Hepatocyte (in vitro differentiated cells): Measurements from ENCODE around the gene CRYBG2. TPM values are rescaled to one million over a fixed set of nuclear protein-coding genes. Genes with fewer than 3 reads are reported as not detected.

Experiments used
- DNase-seq: peaks from one replicate; pipeline ENCODE4 v3.0.0-alpha.2; 2016; ENCODE audit warnings: low spot score
- H2AFZ ChIP-seq: fragments of 200-600 bp; sonication (generic); 2 replicates; pipeline ENCODE4 v1.6.0; 2016; ENCODE audit warnings: antibody characterized with exemption, mild to moderate bottlenecking
- H3K27ac ChIP-seq: fragments of 200-600 bp; sonication (generic); 2 replicates; pipeline ENCODE4 v1.5.1; 2016; ENCODE audit warnings: mild to moderate bottlenecking
- H3K27me3 ChIP-seq: fragments of 200-600 bp; sonication (generic); 2 replicates; pipeline ENCODE4 v1.6.1; 2016
- H3K36me3 ChIP-seq: fragments of 200-600 bp; sonication (generic); replicated peaks from 2 replicates; pipeline ENCODE4 v1.5.1; 2016; ENCODE audit warnings: low read depth; ENCODE audit not compliant: insufficient read depth
- H3K4me1 ChIP-seq: fragments of 200-600 bp; sonication (generic); 2 replicates; pipeline ENCODE4 v1.5.1; 2016; ENCODE audit warnings: mild to moderate bottlenecking, moderate library complexity; ENCODE audit not compliant: insufficient read depth
- H3K4me2 ChIP-seq: fragments of 200-600 bp; sonication (generic); 2 replicates; pipeline ENCODE4 v1.6.0; 2016
- H3K4me3 ChIP-seq: fragments of 200-600 bp; sonication (generic); 2 replicates; pipeline ENCODE4 v1.5.1; 2016; ENCODE audit warnings: mild to moderate bottlenecking
- H3K79me2 ChIP-seq: fragments of 200-600 bp; sonication (generic); 2 replicates; pipeline ENCODE4 v1.6.0; 2017; ENCODE audit warnings: mild to moderate bottlenecking
- H3K9me2 ChIP-seq: fragments of 200-600 bp; sonication (generic); replicated peaks from 2 replicates; pipeline ENCODE4 v1.6.0; 2017; ENCODE audit warnings: mild to moderate bottlenecking; ENCODE audit not compliant: insufficient read depth
- H3K9me3 ChIP-seq: fragments of 200-600 bp; sonication (generic); 2 replicates; pipeline ENCODE4 v1.5.1; 2016; ENCODE audit warnings: low read depth, mild to moderate bottlenecking
- H4K20me1 ChIP-seq: fragments of 200-600 bp; sonication (generic); 2 replicates; pipeline ENCODE4 v1.6.0; 2016; ENCODE audit warnings: mild to moderate bottlenecking; ENCODE audit not compliant: insufficient read depth, poor library complexity, severe bottlenecking
- CTCF ChIP-seq: fragments of 200-600 bp; sonication (generic); IDR thresholded peaks from 2 replicates; pipeline ENCODE4 v1.5.1; 2016; ENCODE audit warnings: antibody characterized with exemption, mild to moderate bottlenecking; ENCODE audit not compliant: poor library complexity
- EZH2 ChIP-seq: fragments of 200-600 bp; sonication (generic); IDR thresholded peaks from 2 replicates; pipeline ENCODE4 v1.6.1; 2016; ENCODE audit warnings: antibody characterized with exemption, mild to moderate bottlenecking, borderline replicate concordance
- EZH2phosphoT487 ChIP-seq: fragments of 200-600 bp; sonication (generic); IDR thresholded peaks from one replicate; pipeline ENCODE4 v1.6.1; 2018; ENCODE audit warnings: antibody characterized with exemption, mild to moderate bottlenecking, low read depth, moderate library complexity; ENCODE audit not compliant: unreplicated experiment, severe bottlenecking
- WGBS: methylation state at CpG from one replicate; pipeline ENCODE4 v1.1.6; 2016; ENCODE audit warnings: low lambda C conversion rate; ENCODE audit errors: missing lambda C conversion rate; 5-methylcytosine and 5-hydroxymethylcytosine counted together
- polyA plus RNA-seq: library from polyadenylated mRNA; unstranded; fragments of >200 nt; fragmentation: Nextera tagmentation; extraction: Ambion mirVana; gene quantifications from 2 replicates; pipeline ENCODE4 v1.2.1, GENCODE V29; 2016
- total RNA-seq: library from RNA; depleted of rRNA; stranded (reverse); fragments of >200 nt; gene quantifications from 2 replicates; pipeline ENCODE4 v1.2.3, GENCODE V29; 2014

Gene CRYBG2
- total and polyA plus RNA-seq, 2 experiments from 2014 or later: 15.6 to 20.1 TPM

- H3K4me3 ChIP-seq: no peak overlapping the region
- H3K79me2 ChIP-seq: peaks cover 19% of the 10 kb centered on the region
- no peaks in the 10 kb centered on the region for H4K20me1 ChIP-seq
- no peaks in the 10 kb centered on the region for H3K9me3 ChIP-seq
- no peaks in the 10 kb centered on the region for H3K9me2 ChIP-seq
- DNase-seq: peak; percentile 75
- TF ChIP-seq EZH2phosphoT487 (no peak), EZH2 (no peak), CTCF (no peak)
- no peak overlapping the region for H3K4me2 ChIP-seq
- no peaks in the 10 kb centered on the region for H3K27me3 ChIP-seq
- H2AFZ ChIP-seq: no peak overlapping the region
- peak overlapping the region; percentile 94 for H3K27ac ChIP-seq
- H3K4me1 ChIP-seq: peaks cover 58% of the 10 kb centered on the region
- whole genome bisulfite sequencing: 69% methylated on average over 3 of the region's 3 CpGs
- no peaks in the 10 kb centered on the region for H3K36me3 ChIP-seq
These were observed 76.7 kb downstream of the CRYBG2 start for GRCh38 chr1:26277261-26277661.

GRCh38 chr1:26276432-26276838, 77.5 kb downstream of the CRYBG2 start:
- WGBS: 97% methylated on average over 2 of the region's 2 CpGs
- H4K20me1 ChIP-seq: no peaks in the 10 kb centered on the region
- no peak for TF ChIP-seq CTCF
- no peak for TF ChIP-seq EZH2phosphoT487
- no peak for TF ChIP-seq EZH2
- DNase-seq: no peak
- no peaks in the 10 kb centered on the region for H3K9me2 ChIP-seq
- no peak overlapping the region for H3K4me2 ChIP-seq
- H3K9me3 ChIP-seq: no peaks in the 10 kb centered on the region
- peaks cover 18% of the 10 kb centered on the region for H3K79me2 ChIP-seq
- no peak overlapping the region for H3K4me3 ChIP-seq
- peak overlapping the region; percentile 94 for H3K27ac ChIP-seq
- no peak overlapping the region for H2AFZ ChIP-seq
- H3K27me3 ChIP-seq: no peaks in the 10 kb centered on the region
- H3K36me3 ChIP-seq: no peaks in the 10 kb centered on the region
- peaks cover 54% of the 10 kb centered on the region for H3K4me1 ChIP-seq

DNA sequence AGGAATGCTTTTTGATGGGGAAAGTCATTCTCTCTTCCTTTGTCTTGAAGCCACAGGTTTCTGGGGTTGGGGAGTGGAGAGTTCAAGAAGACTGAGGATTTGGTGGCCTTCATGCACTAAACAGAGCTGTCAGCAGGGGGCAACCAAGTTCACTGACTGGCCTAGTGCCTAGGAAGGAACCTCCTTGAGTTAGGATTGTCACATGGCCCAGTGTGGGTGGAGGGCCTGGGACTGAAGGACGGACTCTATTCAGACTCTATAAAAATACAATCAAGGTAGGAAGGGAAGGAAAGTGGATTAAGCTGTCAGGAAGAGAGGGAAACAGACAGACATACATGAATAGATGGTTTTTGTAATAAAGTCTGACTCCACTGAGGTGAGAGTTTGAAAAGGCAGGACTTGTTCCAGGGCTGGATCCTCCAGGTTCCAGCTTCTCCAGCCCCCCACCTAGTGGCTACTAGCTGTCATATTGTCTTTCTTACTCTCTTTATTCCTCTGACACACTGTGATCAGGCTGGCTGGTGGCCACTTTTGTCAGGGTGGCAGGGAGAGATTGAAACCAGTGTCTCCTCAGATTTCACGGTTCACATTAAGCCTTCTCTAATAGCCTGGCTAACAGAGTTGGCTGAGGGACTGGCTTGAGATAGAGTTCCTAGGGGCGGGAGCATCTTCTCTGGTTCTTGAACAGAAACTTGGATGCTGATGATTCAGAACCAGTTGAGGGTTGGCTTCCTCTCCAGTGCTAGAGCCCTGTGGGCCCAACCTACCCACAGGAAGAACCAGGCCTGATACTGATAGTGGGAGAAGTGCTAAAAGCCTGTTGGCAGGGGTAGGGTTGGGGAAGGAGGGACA, 78.1 kb downstream of the CRYBG2 start:
- DNase-seq: peak; percentile 90
- Histone ChIP-seq H2AFZ (no peak overlapping the region), H3K9me2 (no peaks in the 10 kb centered on the region), H3K4me2 (no peak overlapping the region), H3K4me3 (no peak overlapping the region), H3K9me3 (no peaks in the 10 kb centered on the region), H3K36me3 (no peaks in the 10 kb centered on the region), H3K27me3 (no peaks in the 10 kb centered on the region), H3K27ac (peak overlapping the region; percentile 94), H4K20me1 (no peaks in the 10 kb centered on the region), H3K4me1 (peaks cover 48% of the 10 kb centered on the region), H3K79me2 (peaks cover 14% of the 10 kb centered on the region)
- TF ChIP-seq EZH2 (no peak), CTCF (peak; percentile 62), EZH2phosphoT487 (no peak)
- WGBS: 53% methylated on average over 3 of the region's 3 CpGs
